CD4-positive, CD25-positive, alpha-beta regulatory T cell (primary cell): ENCODE measurements around the gene DOCK3. TPM values are rescaled to one million over a fixed set of nuclear protein-coding genes. Genes with fewer than 3 reads are reported as not detected.
A peak's percentile ranks its signal among the peaks of the same experiment; 100 is the strongest.

Source experiments
- ATAC-seq, 2 donors: fragments of 150-1000 bp; cut with Tn5 transposase; one replicate each; pipeline ENCODE4 v1.10.0; 2021; ENCODE audit warnings: low read depth in 2 of 2, moderate number of reproducible peaks in 2 of 2, moderate library complexity in 1 of 2
- DNase-seq, 3 donors: peaks; one replicate each; pipeline versions ENCODE4 v3.0.0 to v3.0.0-alpha.2; 2012 to 2022; ENCODE audit warnings: mixed read lengths in 1 of 3
- H3K27ac ChIP-seq: one replicate; pipeline ENCODE4 v1.7.0; 2013; ENCODE audit warnings: mild to moderate bottlenecking, low read length; ENCODE audit not compliant: insufficient read depth, poor library complexity, severe bottlenecking
- H3K27me3 ChIP-seq: one replicate; pipeline ENCODE4 v1.7.0; 2013; ENCODE audit warnings: low read length; ENCODE audit not compliant: control insufficient read depth, insufficient read depth
- H3K36me3 ChIP-seq: one replicate; pipeline ENCODE4 v1.7.0; 2013; ENCODE audit warnings: mild to moderate bottlenecking, low read length, moderate library complexity; ENCODE audit not compliant: control insufficient read depth, insufficient read depth
- H3K4me1 ChIP-seq: 2 replicates; pipeline ENCODE4 v1.7.0; 2013; ENCODE audit warnings: mild to moderate bottlenecking, low read length; ENCODE audit not compliant: insufficient read depth, control insufficient read depth, poor library complexity, severe bottlenecking
- H3K4me3 ChIP-seq: one replicate; pipeline ENCODE4 v1.7.0; 2013; ENCODE audit warnings: low read depth, mild to moderate bottlenecking, low read length, moderate library complexity
- H3K9me3 ChIP-seq, 2 experiments: 1 replicate in 1 of 2; 2 replicates in 1 of 2; pipeline ENCODE4 v1.7.0; 2013; ENCODE audit warnings: low read length in 2 of 2, mild to moderate bottlenecking in 1 of 2, moderate library complexity in 1 of 2; ENCODE audit not compliant: control insufficient read depth in 2 of 2
- H3K27ac Mint-ChIP-seq, 3 donors: one replicate each; pipeline ENCODE4 v1.8.0; 2020 to 2022; ENCODE audit warnings: mild to moderate bottlenecking in 3 of 3, mixed read lengths in 3 of 3, moderate library complexity in 2 of 3
- H3K27me3 Mint-ChIP-seq: one replicate; pipeline ENCODE4 v1.8.0; 2022; ENCODE audit warnings: mild to moderate bottlenecking, mixed read lengths
- H3K36me3 Mint-ChIP-seq: one replicate; pipeline ENCODE4 v1.8.0; 2020; ENCODE audit warnings: mixed read lengths
- H3K4me1 Mint-ChIP-seq, 4 donors: one replicate each; pipeline ENCODE4 v1.8.0; 2020 to 2022; ENCODE audit warnings: mixed read lengths in 4 of 4, mild to moderate bottlenecking in 1 of 4
- H3K4me3 Mint-ChIP-seq, 4 donors: one replicate each; pipeline ENCODE4 v1.8.0; 2020 to 2022; ENCODE audit warnings: mild to moderate bottlenecking in 4 of 4, mixed read lengths in 4 of 4, moderate library complexity in 3 of 4
- H3K9me3 Mint-ChIP-seq, 7 donors: one replicate each; pipeline ENCODE4 v1.8.0; 2020 to 2022; ENCODE audit warnings: mixed read lengths in 7 of 7, mild to moderate bottlenecking in 3 of 7, moderate library complexity in 2 of 7
- polyA plus RNA-seq, 4 donors: library from polyadenylated mRNA; unstranded; fragments of 300-500 nt; fragmentation: Illumina TruSeq; gene quantifications; one replicate each; pipeline ENCODE4 v1.2.3, GENCODE V29; 2021
- total RNA-seq: library from RNA; stranded (reverse); gene quantifications from one replicate; pipeline ENCODE4 v1.2.3, GENCODE V29; 2022

DOCK3 gene
- total and polyA plus RNA-seq, 5 donors from 2014 or later: 0.03 to 0.35 (median 0.08) TPM

DNA sequence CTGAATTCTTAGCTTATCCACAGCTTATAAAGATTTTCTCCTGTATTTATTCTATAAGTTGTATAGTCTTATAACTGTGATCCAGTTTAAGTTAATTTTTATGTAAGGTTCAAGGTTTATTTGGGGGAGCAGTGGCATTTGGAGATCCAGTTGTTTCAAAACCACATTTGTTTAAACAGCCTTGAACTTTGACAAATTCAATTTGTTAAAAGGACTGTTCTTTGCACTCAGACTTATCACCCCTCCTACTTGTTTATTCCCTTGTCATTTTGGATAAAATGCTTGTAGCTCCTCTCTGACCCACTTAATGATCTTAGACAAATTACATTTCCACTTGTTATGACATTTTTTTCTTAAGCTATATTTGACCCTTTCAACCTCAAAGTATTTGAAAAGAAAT, 327.8 kb downstream of the DOCK3 start:
- no peak for DNase-seq
- Histone ChIP-seq H3K27me3 (peaks cover 2% of the 10 kb centered on the region), H3K36me3 (no peaks in the 10 kb centered on the region), H3K4me1 (no peaks in the 10 kb centered on the region), H3K9me3 (no peaks in the 10 kb centered on the region), H3K27ac (no peak overlapping the region), H3K4me3 (no peak overlapping the region)
- Mint-ChIP-seq H3K4me3 (no peak overlapping the region), H3K36me3 (no peaks in the 10 kb centered on the region), H3K27me3 (peaks cover 34% of the 10 kb centered on the region), H3K9me3 (peaks cover 0 to 2% (median 0%) of the 10 kb centered on the region in 7 donors), H3K4me1 (peaks cover 0 to 4% (median 0%) of the 10 kb centered on the region in 4 donors), H3K27ac (no peak overlapping the region)
- no peak for ATAC-seq

GRCh38 chr3:51004235-51004634, 329.5 kb downstream of the DOCK3 start:
- Mint-ChIP-seq H3K27ac (no peak overlapping the region), H3K9me3 (peaks cover 0 to 5% (median 0%) of the 10 kb centered on the region in 7 donors), H3K4me3 (no peak overlapping the region), H3K36me3 (no peaks in the 10 kb centered on the region), H3K4me1 (peaks cover 0 to 4% (median 0%) of the 10 kb centered on the region in 4 donors), H3K27me3 (peaks cover 34% of the 10 kb centered on the region)
- Histone ChIP-seq H3K9me3 (no peaks in the 10 kb centered on the region), H3K27ac (no peak overlapping the region), H3K36me3 (no peaks in the 10 kb centered on the region), H3K27me3 (peaks cover 2% of the 10 kb centered on the region), H3K4me3 (no peak overlapping the region), H3K4me1 (no peaks in the 10 kb centered on the region)
- ATAC-seq (no peak), DNase-seq (no peak)

- Mint-ChIP-seq H3K4me1 (peaks cover 21 to 50% (median 30%) of the 10 kb centered on the region in 4 donors), H3K9me3 (peaks cover 0 to 7% (median 0%) of the 10 kb centered on the region in 7 donors), H3K4me3 (peak overlapping the region in 1 of 4 donors; percentile 83), H3K27me3 (peaks cover 12% of the 10 kb centered on the region), H3K36me3 (no peaks in the 10 kb centered on the region), H3K27ac (peak overlapping the region; percentile 92 to 99 (median 95))
- no peaks in the 10 kb centered on the region for H3K27me3 ChIP-seq
- no peaks in the 10 kb centered on the region for H3K9me3 ChIP-seq
- DNase-seq: no peak
- peaks cover 25% of the 10 kb centered on the region for H3K4me1 ChIP-seq
- H3K27ac ChIP-seq: peak overlapping the region; percentile 73
- no peak for ATAC-seq
- no peaks in the 10 kb centered on the region for H3K36me3 ChIP-seq
- peak overlapping the region; percentile 37 for H3K4me3 ChIP-seq
Measured at GRCh38 chr3:51024121-51024520, 349.4 kb downstream of the DOCK3 start.

DNA sequence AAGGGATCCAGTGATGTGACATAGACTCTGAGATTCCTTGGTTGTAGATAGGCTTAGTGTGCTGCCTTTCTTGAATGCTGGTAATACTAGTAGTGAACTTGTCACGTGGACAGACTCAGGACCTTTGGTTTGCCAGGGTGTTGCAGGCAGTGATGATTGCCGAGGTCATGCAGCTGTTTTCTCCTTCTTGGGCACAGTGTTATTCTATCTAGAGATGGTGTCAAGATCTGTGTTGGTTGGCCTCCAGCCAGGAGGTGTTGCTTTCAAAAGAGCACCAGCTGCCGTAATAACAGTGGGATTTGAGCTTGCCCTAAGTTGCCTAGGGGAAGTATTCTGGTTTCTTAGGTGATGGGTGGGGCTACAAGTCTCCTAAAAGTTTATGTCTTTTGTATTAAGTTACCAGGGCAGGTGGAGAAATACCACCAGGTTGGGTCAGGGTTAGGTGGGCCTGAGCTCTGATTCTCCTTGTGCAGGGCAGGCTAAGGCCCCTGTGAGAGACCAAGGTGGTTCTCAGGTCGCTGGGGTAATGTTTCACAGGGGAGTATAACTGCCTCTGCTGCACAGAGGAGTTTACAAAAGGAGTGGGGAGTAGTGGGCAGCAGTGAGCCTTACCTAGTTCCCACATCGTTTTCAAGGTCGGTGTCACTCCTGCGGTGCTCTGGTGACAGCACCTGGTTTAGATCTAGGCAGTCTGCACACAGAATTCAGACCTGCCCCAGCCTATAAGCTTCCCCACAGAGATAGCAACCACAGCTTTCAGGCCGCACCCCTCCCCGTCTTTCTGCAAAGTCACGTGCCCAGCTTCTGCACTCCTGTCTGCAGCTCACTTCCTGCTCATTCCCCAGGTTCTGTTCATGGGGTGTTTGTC, 350.3 kb downstream of the DOCK3 start:
- H3K9me3 Mint-ChIP-seq: peaks cover 0 to 7% (median 0%) of the 10 kb centered on the region in 7 donors
- no peaks in the 10 kb centered on the region for H3K36me3 Mint-ChIP-seq
- H3K27me3 Mint-ChIP-seq: peaks cover 12% of the 10 kb centered on the region
- no peaks in the 10 kb centered on the region for H3K9me3 ChIP-seq
- ATAC-seq (peak; percentile 98), DNase-seq (peak; percentile 38 to 91 (median 78))
- H3K27ac ChIP-seq: peak overlapping the region; percentile 73
- no peaks in the 10 kb centered on the region for H3K27me3 ChIP-seq
- H3K36me3 ChIP-seq: no peaks in the 10 kb centered on the region
- H3K4me1 ChIP-seq: peaks cover 25% of the 10 kb centered on the region
- H3K27ac Mint-ChIP-seq: peak overlapping the region; percentile 92 to 99 (median 95)
- peaks cover 21 to 51% (median 30%) of the 10 kb centered on the region in 4 donors for H3K4me1 Mint-ChIP-seq
- peak overlapping the region; percentile 51 to 83 (median 80) for H3K4me3 Mint-ChIP-seq
- H3K4me3 ChIP-seq: peak overlapping the region; percentile 37

GRCh38 chr3:51031666-51032065, 356.9 kb downstream of the DOCK3 start:
- no peak for ATAC-seq
- no peak overlapping the region for H3K4me3 ChIP-seq
- H3K4me1 Mint-ChIP-seq: peaks cover 2 to 14% (median 13%) of the 10 kb centered on the region in 4 donors
- H3K36me3 ChIP-seq: no peaks in the 10 kb centered on the region
- peaks cover 31% of the 10 kb centered on the region for H3K27me3 Mint-ChIP-seq
- H3K9me3 ChIP-seq: no peaks in the 10 kb centered on the region
- H3K27ac ChIP-seq: no peak overlapping the region
- peaks cover 0 to 5% (median 3%) of the 10 kb centered on the region in 7 donors for H3K9me3 Mint-ChIP-seq
- H3K4me3 Mint-ChIP-seq: no peak overlapping the region
- H3K36me3 Mint-ChIP-seq: no peaks in the 10 kb centered on the region
- H3K4me1 ChIP-seq: peaks cover 4% of the 10 kb centered on the region
- peaks cover 3% of the 10 kb centered on the region for H3K27me3 ChIP-seq
- DNase-seq: no peak
- no peak overlapping the region for H3K27ac Mint-ChIP-seq

- Histone ChIP-seq H3K27ac (no peak overlapping the region), H3K4me1 (no peaks in the 10 kb centered on the region), H3K9me3 (no peaks in the 10 kb centered on the region), H3K27me3 (peaks cover 12% of the 10 kb centered on the region), H3K36me3 (no peaks in the 10 kb centered on the region), H3K4me3 (no peak overlapping the region)
- ATAC-seq: no peak
- DNase-seq: no peak
- Mint-ChIP-seq H3K4me3 (no peak overlapping the region), H3K9me3 (peaks cover 0 to 8% (median 2%) of the 10 kb centered on the region in 7 donors), H3K27ac (no peak overlapping the region), H3K4me1 (peaks cover 0 to 5% (median 0%) of the 10 kb centered on the region in 4 donors), H3K27me3 (peaks cover 37% of the 10 kb centered on the region), H3K36me3 (no peaks in the 10 kb centered on the region)
Measured at GRCh38 chr3:51035630-51036029, 360.9 kb downstream of the DOCK3 start.

- no peak for ATAC-seq
- Mint-ChIP-seq H3K4me3 (no peak overlapping the region), H3K27ac (no peak overlapping the region)
Measured at GRCh38 chr3:51044982-51045381, 370.3 kb downstream of the DOCK3 start.

More at GRCh38 chr3:51044982-51045381, 370.3 kb downstream of the DOCK3 start:
- DNase-seq: no peak
- peaks cover 3% of the 10 kb centered on the region for H3K27me3 ChIP-seq
- Mint-ChIP-seq H3K27me3 (peaks cover 18% of the 10 kb centered on the region), H3K36me3 (no peaks in the 10 kb centered on the region), H3K9me3 (peaks cover 0 to 2% (median 0%) of the 10 kb centered on the region in 7 donors), H3K4me1 (peaks cover 0 to 2% (median 0%) of the 10 kb centered on the region in 4 donors)
- H3K4me3 ChIP-seq: no peak overlapping the region
- H3K9me3 ChIP-seq: no peaks in the 10 kb centered on the region
- no peaks in the 10 kb centered on the region for H3K4me1 ChIP-seq
- no peak overlapping the region for H3K27ac ChIP-seq
- H3K36me3 ChIP-seq: no peaks in the 10 kb centered on the region
